ENCODE results near the gene DBNL.

Gene DBNL

DNA sequence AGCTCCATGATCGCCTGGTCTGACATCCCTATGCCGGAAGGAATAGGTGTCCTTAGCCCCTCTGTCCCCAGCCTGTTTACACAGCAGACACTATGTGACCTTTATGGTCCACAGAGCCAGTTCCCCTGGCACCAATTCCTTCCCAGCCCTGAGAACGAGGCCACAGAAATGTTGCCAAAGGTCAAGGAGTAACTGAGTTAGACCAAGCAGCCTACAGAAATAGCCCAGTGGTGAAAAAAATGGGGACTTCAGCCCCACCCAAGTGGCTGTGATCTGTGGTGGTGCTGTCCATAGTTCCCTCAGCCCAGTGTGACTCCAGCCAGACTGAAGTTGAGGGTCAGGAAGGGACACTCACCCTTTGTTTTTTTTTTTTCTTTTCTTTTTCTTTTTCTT is 18.4 kb downstream of the DBNL start:
- peak; percentile 29 for DNase-seq

- peak; percentile 22 for DNase-seq
Measured at GRCh38 chr7:44063547-44063893, 19.0 kb downstream of the DBNL start.

DNA sequence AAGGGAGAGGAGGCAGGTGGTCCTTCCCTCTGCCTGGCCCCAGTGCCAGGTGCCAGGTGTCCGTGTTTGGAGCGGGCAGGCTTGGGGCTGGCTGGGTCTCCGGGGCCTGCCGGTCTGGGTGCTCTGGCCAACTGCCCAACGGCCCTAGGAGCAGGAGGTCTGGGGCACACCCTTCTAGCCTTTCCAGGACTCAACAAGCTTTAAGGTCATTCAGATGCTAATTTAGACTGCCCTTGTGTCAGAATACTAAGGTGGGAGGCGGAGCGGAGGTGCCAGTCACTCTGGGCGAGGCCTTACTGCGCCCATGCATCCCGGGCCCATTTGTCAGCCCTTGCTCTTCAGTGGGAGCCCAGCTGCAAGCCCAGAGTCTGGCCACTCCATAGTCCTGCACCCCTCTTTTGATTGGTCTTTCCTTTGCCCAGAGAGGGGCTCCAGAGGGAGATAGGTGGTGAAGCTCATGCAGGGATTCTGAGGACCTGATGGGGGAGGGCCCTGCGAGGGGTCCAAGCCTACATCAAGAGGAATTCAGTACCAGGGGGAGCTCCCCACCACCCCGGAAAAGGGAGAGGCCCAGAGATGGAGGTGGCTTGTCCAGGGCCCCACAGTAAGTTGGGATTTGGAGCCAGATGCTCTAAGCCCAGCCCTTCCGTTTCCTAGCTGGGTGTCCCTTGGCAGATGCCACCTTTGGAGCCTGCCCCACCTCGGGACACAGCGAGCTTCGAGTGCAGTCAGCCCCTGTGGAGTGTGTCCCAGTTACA is 19.6 kb downstream of the DBNL start:
- peak; percentile 34 for DNase-seq

GRCh38 chr7:44064791-44065430 is 20.4 kb downstream of the DBNL start:
- peak; percentile 53 for DNase-seq

- peak; percentile 80 for DNase-seq
Measured at GRCh38 chr7:44065431-44066110, 21.1 kb downstream of the DBNL start, which contains the start of gene PGAM2. TSS of gene PGAM2 (minus strand) at chr7:44065567. CDS start at chr7:44065529, 38 bp downstream.

- peak; percentile 22 for DNase-seq
Measured at GRCh38 chr7:44066111-44066460, 21.6 kb downstream of the DBNL start.

GRCh38 chr7:44066494-44067063 is 22.1 kb downstream of the DBNL start:
- DNase-seq: peak; percentile 33

GRCh38 chr7:44067064-44067951 is 22.8 kb downstream of the DBNL start:
- DNase-seq: peak; percentile 22

DNA sequence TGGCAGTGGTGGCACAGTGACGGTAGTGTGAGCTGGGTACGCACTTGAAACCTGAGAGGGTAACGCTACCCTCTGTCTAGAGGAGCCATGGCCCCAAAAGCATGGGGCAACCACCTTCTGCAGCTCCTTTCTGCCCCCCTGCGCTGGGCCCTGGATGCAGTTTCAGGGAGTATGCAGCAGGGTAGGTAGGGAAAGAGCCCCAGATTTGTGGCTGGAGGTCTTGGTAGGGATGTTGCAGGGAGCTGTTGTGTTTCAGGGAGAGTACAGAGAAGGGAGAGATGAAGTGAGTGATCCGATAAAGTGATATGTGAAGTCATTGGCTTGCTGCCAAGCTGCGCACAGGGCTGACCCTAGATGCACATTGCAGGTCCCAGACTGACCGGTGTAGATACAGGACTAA is 23.6 kb downstream of the DBNL start:
- DNase-seq: no peak

GRCh38 chr7:44071726-44072363 is 27.3 kb downstream of the DBNL start:
- no peak for DNase-seq

GRCh38 chr7:44072364-44073231 is 28.1 kb downstream of the DBNL start:
- DNase-seq: peak; percentile 80

DNA sequence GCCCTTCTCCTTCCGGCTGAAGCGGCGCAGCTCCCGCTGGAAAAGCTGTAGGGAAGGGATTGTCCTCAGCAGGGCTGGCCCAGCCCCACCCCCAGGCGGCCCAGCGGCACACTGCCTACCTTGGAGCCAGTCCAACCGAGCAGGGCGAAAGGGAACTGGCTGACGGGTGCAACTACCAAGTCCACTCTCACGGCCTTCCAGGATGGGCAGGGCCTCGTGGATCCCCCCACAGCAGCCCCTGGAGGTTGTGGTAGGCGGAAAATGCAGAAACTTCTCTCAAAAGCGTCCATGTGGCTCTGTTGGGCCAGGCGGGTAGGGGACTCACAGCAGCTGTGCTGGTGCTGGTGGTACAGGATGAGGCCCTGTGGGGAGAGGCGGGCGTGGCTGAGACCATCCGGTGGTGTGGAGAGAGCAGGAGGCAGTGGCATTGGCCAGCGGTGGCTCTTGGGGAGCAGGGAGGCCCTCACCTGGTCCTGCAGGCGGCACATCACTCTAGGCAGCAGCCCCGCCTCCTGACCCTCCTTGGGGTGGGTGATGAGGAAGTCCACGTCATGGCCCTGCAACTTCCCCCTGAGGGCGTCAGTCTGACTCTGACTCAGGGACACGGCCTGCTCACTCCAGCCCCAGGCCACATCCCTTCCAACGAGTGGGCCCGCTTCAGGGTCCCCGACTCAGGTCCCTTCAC is 29.3 kb downstream of the DBNL start:
- DNase-seq: peak; percentile 70

DNA sequence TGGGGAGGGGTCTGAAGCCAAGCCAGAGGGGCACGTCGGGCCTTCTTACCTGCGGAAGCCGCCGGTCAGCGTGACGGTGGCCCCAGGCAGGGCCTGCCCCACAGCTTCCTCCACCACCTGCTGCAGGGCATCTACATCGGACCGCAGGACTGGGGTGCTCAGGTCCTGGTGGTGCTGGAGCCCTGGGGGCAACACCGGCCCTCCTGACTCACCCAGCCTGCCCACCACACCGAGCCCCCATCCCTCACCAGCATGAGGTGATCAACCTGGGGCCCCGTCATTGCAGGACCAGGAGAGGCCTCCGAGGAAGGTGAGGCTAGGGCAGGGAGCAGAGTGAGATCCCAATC is 29.8 kb downstream of the DBNL start:
- no peak for DNase-seq

GRCh38 chr7:44075296-44076075 is 31.0 kb downstream of the DBNL start:
- DNase-seq: no peak

- no peak for DNase-seq
Measured at GRCh38 chr7:44076101-44076895, 31.8 kb downstream of the DBNL start.

- no peak for DNase-seq
Measured at GRCh38 chr7:44077061-44077460, 32.6 kb downstream of the DBNL start.

GRCh38 chr7:44077681-44078091 is 33.2 kb downstream of the DBNL start:
- no peak for DNase-seq

DNA sequence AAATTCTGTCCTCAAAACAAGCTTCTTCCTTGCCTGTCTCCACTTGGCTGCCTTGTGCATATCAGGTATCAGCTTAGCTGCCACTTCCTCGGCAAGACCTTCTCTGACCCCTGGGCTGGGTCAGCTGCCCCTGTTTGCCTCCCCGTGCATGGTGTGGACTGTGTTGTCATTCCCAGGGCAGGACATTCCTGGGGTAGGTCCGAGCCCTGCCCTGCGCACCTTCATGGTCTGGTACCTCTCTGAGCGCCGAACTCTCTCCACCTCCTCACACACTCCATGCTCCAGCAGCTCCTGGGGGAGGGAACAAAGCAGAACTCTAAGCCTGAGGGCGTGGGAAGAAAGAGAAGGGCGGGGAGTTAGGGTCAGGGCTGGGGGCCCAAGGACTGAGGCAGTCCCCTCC is 34.0 kb downstream of the DBNL start:
- no peak for DNase-seq

All from femur (tissue), 1 donor.